SK-N-SH (cell line): ENCODE data around the gene MEP1A.

Source experiments
- CTCF ChIP-seq: fragments of 200-600 bp; sonication (generic); IDR thresholded peaks from 2 replicates; pipeline ENCODE4 v1.6.1; 2017; ENCODE audit warnings: antibody characterized with exemption, mild to moderate bottlenecking, moderate library complexity
- ELF1 ChIP-seq: IDR thresholded peaks from 2 replicates; pipeline ENCODE4 v1.4.0; 2012
- EP300 ChIP-seq, 2 experiments: IDR thresholded peaks; 2 replicates each; pipeline versions ENCODE4 v1.4.0 to v1.6.1; 2012; ENCODE audit warnings: borderline replicate concordance in 1 of 2, low read depth in 1 of 2, low read length in 1 of 2
- FOXJ3 ChIP-seq: sonication (generic); formaldehyde crosslinking; IDR thresholded peaks from 2 replicates; pipeline ENCODE4 v1.5.1; 2020; ENCODE audit warnings: mild to moderate bottlenecking, missing genetic modification reagents
- FOXM1 ChIP-seq: IDR thresholded peaks from 2 replicates; pipeline ENCODE4 v1.4.0; 2012; ENCODE audit warnings: low read depth, mild to moderate bottlenecking
- MAX ChIP-seq: IDR thresholded peaks from 2 replicates; pipeline ENCODE4 v1.4.0; 2012; ENCODE audit warnings: low read depth
- REST ChIP-seq: IDR thresholded peaks from 2 replicates; pipeline ENCODE4 v1.6.1; 2012; ENCODE audit warnings: mild to moderate bottlenecking, low read depth, low read length, moderate library complexity
- SMC3 ChIP-seq: IDR thresholded peaks from 2 replicates; pipeline ENCODE4 v1.6.1; 2012; ENCODE audit warnings: low read depth, low read length, improper control_type of control experiment
- USF2 ChIP-seq: fragments of 150-350 bp; IDR thresholded peaks from 2 replicates; pipeline ENCODE4 v1.6.1; 2017; ENCODE audit warnings: antibody characterized with exemption, low read length, low read depth, borderline replicate concordance

GRCh38 chr6:46764961-46765360, 28.2 kb upstream of the MEP1A start:
- TF ChIP-seq REST (no peak), FOXM1 (no peak), CTCF (no peak), SMC3 (no peak), MAX (no peak), EP300 (IDR thresholded peaks at IDR 0.05; ENCODE audit: borderline replicate concordance in 1 of 2, low read depth in 1 of 2, low read length in 1 of 2) (no peak), USF2 (no peak), ELF1 (no peak), FOXJ3 (CRISPR knock-in tag) (no peak)
